HG03378 (cell line): ENCODE data around the gene ABCG8.
"Not testable (repeated sequence)": the region's sequence is repeated elsewhere in the genome, so short reads cannot be mapped to it uniquely, and the experiment has no call there.

Experiments used
- ATAC-seq: cut with Tn5 transposase; IDR thresholded peaks from one replicate; pipeline ENCODE4 v1.9.1; 2021; ENCODE audit warnings: mild to moderate bottlenecking, moderate library complexity; ENCODE audit not compliant: unreplicated experiment

ABCG8 gene

GRCh38 chr2:43906448-43907109 is 67.8 kb downstream of the ABCG8 start:
- no peak for ATAC-seq

- not testable (repeated sequence) for ATAC-seq
These were observed 72.5 kb downstream of the ABCG8 start for GRCh38 chr2:43911136-43911790.

- ATAC-seq: no peak
These were observed 85.7 kb downstream of the ABCG8 start for GRCh38 chr2:43924463-43924862.

GRCh38 chr2:43925431-43925830 is 86.7 kb downstream of the ABCG8 start:
- no peak for ATAC-seq

- no peak for ATAC-seq
These were observed 88.7 kb downstream of the ABCG8 start for GRCh38 chr2:43927442-43927841.

- ATAC-seq: no peak
These were observed 92.5 kb downstream of the ABCG8 start for GRCh38 chr2:43931293-43931692.
